Hypothalamus (tissue), 51 donors: ENCODE measurements around the gene DLG5.

ENCODE experiments used
- DNase-seq, 51 donors: peaks; one replicate each; lab custom pipeline; 2025; lab: John Stamatoyannopoulos, UW

The DLG5 gene

GRCh38 chr10:77955136-77955535 is 28.6 kb upstream of the DLG5 start:
- DNase-seq: no peak

GRCh38 chr10:77949167-77949566 is 22.6 kb upstream of the DLG5 start:
- DNase-seq: no peak

DNA sequence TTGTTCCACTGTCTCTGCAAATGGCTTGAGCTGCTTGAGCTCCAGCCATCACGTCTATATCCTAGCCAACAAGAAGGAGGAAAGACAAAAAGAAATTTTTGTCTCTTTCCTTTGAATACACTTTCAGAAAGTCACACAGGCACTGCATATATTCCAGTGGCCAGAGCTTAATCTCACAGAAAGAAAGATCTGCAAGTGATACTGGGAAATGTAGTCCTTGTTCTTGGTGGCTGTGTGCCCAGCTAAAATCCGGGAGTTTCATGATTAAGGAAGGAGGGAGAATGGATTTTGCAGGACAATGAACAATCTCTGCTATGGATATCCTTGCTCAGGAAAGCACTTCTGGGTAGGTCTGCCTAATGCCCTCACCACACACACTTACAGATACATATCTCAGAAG is 19.5 kb upstream of the DLG5 start:
- DNase-seq: no peak

GRCh38 chr10:77944519-77944918 is 18.0 kb upstream of the DLG5 start:
- DNase-seq: no peak

GRCh38 chr10:77943121-77943901 is 16.8 kb upstream of the DLG5 start:
- no peak for DNase-seq

DNA sequence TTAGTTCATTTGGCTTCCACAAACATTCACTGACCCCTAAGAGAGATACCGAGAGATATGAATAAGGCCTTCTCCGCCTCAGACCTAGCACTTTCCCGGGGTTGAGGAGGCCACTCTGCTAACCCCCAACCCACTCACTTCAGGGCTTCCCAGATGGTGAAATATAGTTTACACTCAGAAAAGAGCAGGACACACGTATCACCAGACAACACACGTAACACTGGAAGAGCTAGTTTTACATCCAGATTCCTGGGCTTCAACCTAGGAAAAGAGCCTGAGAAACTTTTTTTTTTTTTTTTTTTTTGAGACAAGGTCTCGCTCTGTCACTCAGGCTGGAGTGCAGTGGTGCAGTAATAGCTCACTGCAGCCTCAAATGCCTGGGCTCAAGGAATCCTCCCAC is 15.2 kb upstream of the DLG5 start:
- DNase-seq: no peak

DNA sequence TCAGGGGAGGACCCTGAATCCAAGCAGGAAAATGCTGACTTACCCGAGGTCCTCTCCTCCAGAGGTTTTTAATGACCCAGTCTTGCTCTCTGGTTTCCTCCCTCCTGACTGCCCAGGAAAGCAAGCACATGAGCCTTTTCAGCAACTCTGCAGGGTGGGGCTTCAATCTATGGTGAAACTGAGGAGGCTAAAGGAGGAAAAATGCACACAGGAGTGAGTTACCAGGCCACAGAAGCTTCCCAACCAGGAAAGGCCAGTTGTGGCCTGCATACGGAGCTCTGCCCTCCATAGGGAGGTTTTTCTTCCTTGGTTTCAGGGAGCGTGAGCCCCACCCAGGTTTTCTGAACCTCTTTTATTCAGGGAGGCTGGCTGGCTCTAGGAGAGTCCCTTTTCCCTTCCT is 14.1 kb upstream of the DLG5 start:
- no peak for DNase-seq

DNA sequence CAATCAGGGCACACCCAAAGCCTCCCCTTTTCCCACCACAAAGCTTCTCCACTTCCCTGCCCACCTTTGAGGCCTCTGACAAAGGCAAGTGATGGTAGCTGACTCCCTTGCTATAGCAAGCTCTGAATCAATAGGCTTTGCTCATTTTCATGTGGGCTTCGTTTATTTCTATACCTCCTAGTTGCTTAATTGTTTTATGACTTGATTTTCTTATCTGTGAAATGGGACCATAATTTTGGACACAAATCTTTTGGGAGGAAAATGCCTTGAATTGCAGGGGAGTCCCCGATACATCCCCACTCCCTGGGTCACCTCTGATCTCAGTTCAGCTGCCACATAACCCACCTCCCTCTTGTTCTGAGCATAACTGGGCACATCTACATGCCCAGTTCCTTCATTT is 13.7 kb upstream of the DLG5 start:
- no peak for DNase-seq

DNA sequence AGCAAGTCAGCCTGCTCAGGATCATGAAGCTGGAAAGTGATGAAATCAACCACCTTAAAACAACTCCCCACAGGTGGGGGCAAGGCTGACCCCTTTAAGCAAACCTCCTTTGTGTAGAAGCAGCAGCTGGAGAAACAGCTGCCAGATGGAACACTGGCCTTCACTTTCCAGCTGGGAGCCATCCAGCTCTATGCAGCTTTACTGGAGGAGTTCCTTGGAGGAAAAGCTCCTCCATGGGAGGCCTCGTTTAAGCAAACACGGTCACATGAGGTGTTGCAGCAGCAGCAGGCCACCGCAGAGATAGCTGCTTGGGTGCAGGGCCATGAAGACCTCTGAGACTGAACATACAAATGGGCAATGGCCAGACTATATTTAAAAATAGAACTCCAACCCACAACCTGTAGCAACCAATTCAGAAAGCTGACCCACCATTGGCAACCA is 13.0 kb upstream of the DLG5 start:
- DNase-seq: no peak

DNA sequence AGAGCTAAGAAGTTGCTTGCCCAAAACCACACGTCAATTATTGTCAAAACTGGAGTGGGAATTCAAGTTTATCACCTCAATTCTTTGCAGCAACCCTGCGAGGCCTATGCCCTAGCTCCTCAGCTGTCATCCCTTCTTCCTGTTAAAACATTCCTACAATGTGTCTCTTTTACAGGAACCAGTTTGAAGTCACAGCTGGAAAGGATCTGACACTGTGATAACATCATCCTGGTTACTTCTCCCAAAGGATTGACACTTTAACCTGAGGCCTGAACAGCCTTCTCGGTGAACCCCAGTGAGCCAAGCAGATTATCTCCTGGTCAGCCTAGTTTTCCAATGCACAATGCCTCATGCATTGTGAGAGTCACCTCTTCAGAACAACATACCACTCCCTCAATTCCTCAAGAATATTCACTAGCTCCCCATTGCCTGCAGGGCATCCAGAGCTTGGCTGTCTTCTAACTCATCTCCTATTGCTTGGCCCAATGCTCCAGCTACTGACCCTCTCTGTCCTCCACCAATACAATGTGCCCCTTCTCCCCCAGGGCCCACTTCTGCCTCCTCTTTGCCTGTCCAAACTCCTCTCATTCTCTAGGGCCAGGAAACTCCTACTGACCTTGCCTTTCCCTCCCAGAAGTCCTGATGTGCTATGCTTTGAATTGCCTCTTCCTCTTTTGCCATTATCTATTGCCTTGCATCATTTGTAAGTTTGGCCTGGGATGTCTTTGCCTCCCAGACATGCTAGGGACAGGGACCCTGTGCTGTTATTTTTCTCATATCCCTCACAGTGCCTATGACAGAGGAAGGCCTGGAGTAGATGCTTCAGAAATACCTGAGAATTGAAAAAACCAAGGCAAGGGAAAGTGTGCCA is 10.4 kb upstream of the DLG5 start:
- DNase-seq: no peak

GRCh38 chr10:77932016-77932715 is 5.6 kb upstream of the DLG5 start:
- no peak for DNase-seq

DNA sequence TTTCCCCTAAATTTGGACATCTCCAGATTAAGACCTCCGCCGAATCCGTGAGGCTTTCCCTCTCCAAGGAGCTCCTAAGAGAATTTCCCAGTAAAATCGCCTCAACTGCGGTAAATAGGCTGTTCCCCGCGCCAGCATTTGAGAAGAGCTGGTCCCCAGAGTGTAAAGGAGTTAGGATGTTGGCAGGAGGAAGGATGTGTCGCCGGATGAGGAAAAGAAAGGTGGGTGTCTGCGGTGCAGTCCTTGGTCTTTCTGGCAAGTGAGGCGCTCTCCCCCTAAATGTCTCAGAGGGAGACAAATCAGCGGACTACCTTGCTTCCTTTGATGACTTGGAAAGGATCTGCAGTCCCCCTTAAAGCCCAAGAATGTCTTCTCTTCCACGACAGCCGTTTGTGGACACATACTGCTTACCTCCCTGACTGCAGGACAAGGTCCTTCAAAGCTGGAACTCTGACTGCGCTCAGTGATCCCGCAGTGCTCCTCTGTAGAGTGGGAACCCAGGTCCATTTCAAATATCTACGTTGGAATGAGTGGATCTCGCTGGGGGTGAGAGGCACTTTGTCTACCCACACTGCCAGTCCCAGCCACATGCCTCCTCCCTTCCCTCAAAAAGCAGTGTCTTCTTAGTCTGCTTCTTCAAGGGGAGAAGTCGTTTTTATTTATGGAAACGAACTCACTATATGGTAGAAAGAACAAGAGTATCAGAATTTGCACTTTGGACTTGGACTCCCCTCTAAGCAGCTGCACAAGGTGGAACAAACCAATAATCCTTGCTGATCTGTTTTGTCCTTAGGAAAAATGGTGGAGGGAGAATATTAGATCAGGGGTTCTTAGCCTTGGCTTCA is 1.1 kb upstream of the DLG5 start:
- peak in 5 of 51 donors; percentile 9 to 60 (median 36) for DNase-seq

DNA sequence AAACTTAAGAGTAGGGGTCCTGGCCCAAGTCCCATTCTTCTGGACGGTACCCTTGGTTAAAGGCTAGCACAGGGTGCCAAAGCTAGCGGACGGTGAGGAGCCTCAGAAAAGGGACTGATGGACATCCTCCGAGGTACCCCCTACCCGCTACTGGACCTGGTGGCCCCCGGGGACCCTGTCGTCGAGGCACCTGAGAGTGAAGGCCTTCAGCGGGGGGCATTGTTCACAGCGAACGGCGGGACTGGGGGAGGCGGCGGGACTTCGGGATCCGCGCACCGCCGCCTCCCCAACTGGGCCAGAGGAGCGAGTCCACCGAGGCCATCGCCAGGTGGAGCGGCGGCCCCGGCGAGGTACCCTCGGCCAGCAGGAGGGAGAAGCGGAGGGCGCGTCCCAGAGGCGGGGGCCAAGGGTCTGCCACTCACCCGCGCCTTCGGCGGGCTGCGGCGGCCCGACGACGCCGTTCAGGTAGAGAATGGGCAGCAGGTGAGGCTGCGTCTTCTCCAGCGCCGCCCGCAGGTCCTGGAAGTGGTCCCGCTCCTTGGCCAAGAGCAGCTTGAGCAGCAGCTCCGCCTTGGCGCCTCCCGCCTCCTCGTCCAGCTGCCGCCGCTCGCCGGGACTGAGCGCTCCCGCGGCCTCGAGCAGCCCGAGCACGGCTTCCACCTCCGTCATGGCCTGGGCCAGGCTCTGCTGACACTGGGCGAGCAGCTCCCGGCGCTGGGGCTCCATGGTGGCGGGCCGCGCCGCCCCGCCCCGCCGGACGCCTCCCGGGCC is 575 bp downstream of the DLG5 start:
- peak in 31 of 51 donors; percentile 10 to 66 (median 34) for DNase-seq

DNA sequence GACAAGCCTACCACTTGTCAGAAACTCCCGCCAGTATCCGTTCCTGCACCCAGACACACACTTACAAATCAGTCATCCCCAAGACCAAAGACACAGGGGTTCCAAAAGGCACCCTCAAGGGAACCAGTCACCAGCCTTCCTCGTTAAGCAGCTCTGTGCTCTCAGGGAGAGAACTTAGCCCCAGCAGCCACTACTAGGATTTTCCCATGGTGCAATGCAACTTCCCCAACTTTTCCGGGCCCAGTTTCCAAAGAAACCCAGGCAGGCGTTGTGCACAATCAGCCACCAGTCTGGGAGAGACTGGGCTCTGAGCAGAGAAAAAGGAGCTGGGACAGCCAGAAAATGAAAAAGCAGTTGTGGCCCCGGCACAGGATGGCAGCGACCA is 1.2 kb downstream of the DLG5 start:
- peak in 26 of 51 donors; percentile 7 to 60 (median 25) for DNase-seq

- no peak for DNase-seq
Measured at GRCh38 chr10:77922566-77923179, 3.9 kb downstream of the DLG5 start.

GRCh38 chr10:77922055-77922454 is 4.5 kb downstream of the DLG5 start:
- DNase-seq: no peak

GRCh38 chr10:77921395-77921794 is 5.2 kb downstream of the DLG5 start:
- no peak for DNase-seq

DNA sequence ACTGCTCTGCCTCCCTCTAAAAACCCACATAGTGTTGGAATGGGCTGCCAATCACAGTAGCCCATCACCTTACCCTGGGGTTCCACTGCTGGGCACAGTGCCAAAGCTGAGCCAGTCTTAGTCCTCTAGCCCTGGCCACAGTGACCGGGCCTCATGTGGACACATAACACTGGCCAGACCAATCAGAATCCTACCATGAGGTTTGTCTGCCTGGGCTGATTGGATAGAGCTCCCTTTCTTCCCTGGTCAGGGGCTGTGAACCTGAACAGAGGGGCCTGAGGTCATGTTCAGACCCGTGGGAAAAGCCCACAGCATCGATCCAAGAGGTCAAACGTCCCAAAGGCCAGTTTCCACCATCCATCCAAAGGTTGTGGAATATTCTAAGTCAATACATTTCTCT is 6.1 kb downstream of the DLG5 start:
- DNase-seq: no peak

GRCh38 chr10:77919713-77920108 is 6.8 kb downstream of the DLG5 start:
- DNase-seq: no peak
